CD14-positive monocyte (primary cell): ENCODE results near the gene PRKACA. TPM values are rescaled to one million over a fixed set of nuclear protein-coding genes. Genes with fewer than 3 reads are reported as not detected.

ENCODE experiments used
- DNase-seq, 3 donors: peaks; one replicate each; pipeline ENCODE4 v3.0.0-alpha.2; 2011 to 2022
- H2AFZ ChIP-seq: 2 replicates; pipeline ENCODE4 v1.6.0; 2012; ENCODE audit warnings: mild to moderate bottlenecking, low read depth, low read length, inconsistent platforms; ENCODE audit not compliant: insufficient read depth, poor library complexity, severe bottlenecking
- H3K27ac ChIP-seq, 2 donors: 1 replicate in 1 of 2; 2 replicates in 1 of 2; pipeline ENCODE4 v1.5.1; 2012 to 2013; ENCODE audit warnings: low read length in 2 of 2, control low read depth in 1 of 2, inconsistent platforms in 1 of 2, low read depth in 1 of 2, mild to moderate bottlenecking in 1 of 2
- H3K27me3 ChIP-seq, 2 donors: one replicate each; pipeline versions ENCODE4 v1.6.0 to v1.6.1; 2011 to 2013; ENCODE audit warnings: low read length in 2 of 2; ENCODE audit not compliant: control insufficient read depth in 2 of 2, insufficient read depth in 2 of 2
- H3K36me3 ChIP-seq, 2 donors: replicated peaks in 1 of 2; 1 replicate in 1 of 2; 2 replicates in 1 of 2; pipeline versions ENCODE4 v1.5.1 to v1.6.1; 2012 to 2013; ENCODE audit warnings: low read length in 2 of 2, control low read depth in 1 of 2, inconsistent platforms in 1 of 2, mild to moderate bottlenecking in 1 of 2; ENCODE audit not compliant: insufficient read depth in 2 of 2, control insufficient read depth in 1 of 2
- H3K4me1 ChIP-seq, 2 donors: 1 replicate in 1 of 2; 2 replicates in 1 of 2; pipeline versions ENCODE4 v1.5.1 to v1.6.1; 2012 to 2013; ENCODE audit warnings: low read length in 2 of 2, control low read depth in 1 of 2, inconsistent platforms in 1 of 2, mild to moderate bottlenecking in 1 of 2, moderate library complexity in 1 of 2; ENCODE audit not compliant: insufficient read depth in 2 of 2, control insufficient read depth in 1 of 2
- H3K4me2 ChIP-seq: replicated peaks from 2 replicates; pipeline ENCODE3; 2012; ENCODE audit warnings: low read length, moderate library complexity, mild to moderate bottlenecking; ENCODE audit not compliant: poor library complexity, severe bottlenecking; ENCODE audit errors: extremely low read depth
- H3K4me3 ChIP-seq, 3 experiments: fragments of 200-600 bp in 1 of 3; sonication (generic) in 1 of 3; replicated peaks in 1 of 3; 1 replicate in 2 of 3; 2 replicates in 1 of 3; pipeline ENCODE4 v1.5.1; 2011 to 2013; ENCODE audit warnings: low read length in 3 of 3, mild to moderate bottlenecking in 3 of 3, control low read depth in 2 of 3, low read depth in 2 of 3, inconsistent platforms in 1 of 3, moderate library complexity in 1 of 3
- H3K79me2 ChIP-seq: 2 replicates; pipeline ENCODE4 v1.6.0; 2012; ENCODE audit warnings: mild to moderate bottlenecking, control low read depth, inconsistent platforms, low read length, moderate library complexity; ENCODE audit not compliant: insufficient read depth
- H3K9ac ChIP-seq: 2 replicates; pipeline ENCODE4 v1.6.0; 2017; ENCODE audit warnings: low read length, mild to moderate bottlenecking; ENCODE audit not compliant: insufficient read depth, poor library complexity, severe bottlenecking
- H3K9me3 ChIP-seq, 2 donors: replicated peaks in 1 of 2; 1 replicate in 1 of 2; 2 replicates in 1 of 2; pipeline versions ENCODE4 v1.5.1 to v1.6.1; 2012 to 2013; ENCODE audit warnings: low read length in 2 of 2, control low read depth in 1 of 2; ENCODE audit not compliant: control insufficient read depth in 1 of 2, insufficient read depth in 1 of 2
- H4K20me1 ChIP-seq: 2 replicates; pipeline ENCODE4 v1.6.0; 2012; ENCODE audit warnings: mild to moderate bottlenecking, low read length, control low read depth, moderate library complexity; ENCODE audit not compliant: insufficient read depth
- H3K27ac Mint-ChIP-seq, 7 donors: one replicate each; pipeline ENCODE4 v1.8.0; 2020; ENCODE audit warnings: mild to moderate bottlenecking in 7 of 7, mixed read lengths in 7 of 7, moderate library complexity in 6 of 7, inconsistent platforms in 2 of 7
- H3K27me3 Mint-ChIP-seq, 3 donors: one replicate each; pipeline ENCODE4 v1.8.0; 2021 to 2022; ENCODE audit warnings: low read depth in 3 of 3, mild to moderate bottlenecking in 3 of 3, mixed read lengths in 3 of 3, moderate library complexity in 3 of 3, inconsistent platforms in 1 of 3
- H3K36me3 Mint-ChIP-seq, 2 donors: one replicate each; pipeline ENCODE4 v1.8.0; 2020; ENCODE audit warnings: mixed read lengths in 2 of 2, inconsistent platforms in 1 of 2, mild to moderate bottlenecking in 1 of 2
- H3K4me1 Mint-ChIP-seq: one replicate; pipeline ENCODE4 v1.8.0; 2020; ENCODE audit warnings: mild to moderate bottlenecking, mixed read lengths
- H3K4me3 Mint-ChIP-seq, 2 donors: one replicate each; pipeline ENCODE4 v1.8.0; 2020; ENCODE audit warnings: mild to moderate bottlenecking in 2 of 2, mixed read lengths in 2 of 2, moderate library complexity in 1 of 2
- H3K9me3 Mint-ChIP-seq, 7 donors: one replicate each; pipeline ENCODE4 v1.8.0; 2020 to 2022; ENCODE audit warnings: mixed read lengths in 7 of 7, mild to moderate bottlenecking in 6 of 7, moderate library complexity in 6 of 7, inconsistent platforms in 2 of 7
- CTCF ChIP-seq: fragments of 200-600 bp; IDR thresholded peaks from one replicate; pipeline ENCODE4 v1.8.0; 2022; ENCODE audit warnings: antibody characterized with exemption, mild to moderate bottlenecking
- WGBS: methylation state at CpG from one replicate; pipeline ENCODE4 v1.1.5; 2013; ENCODE audit warnings: missing lambda C conversion rate; ENCODE audit not compliant: insufficient coverage; 5-methylcytosine and 5-hydroxymethylcytosine counted together
- intact Hi-C, 2 donors: fragments of 100-400 bp; cut with micrococcal nuclease; formaldehyde crosslinking; loops; one replicate each; pipeline versions ENCODE4 v1.15.0 to v1.15.1; 2023
- polyA plus RNA-seq, 3 donors: library from polyadenylated mRNA; depleted of rRNA in 1 of 3; unstranded in 2 of 3; stranded (reverse) in 1 of 3; fragments of 300-500 nt in 2 of 3; fragments of >200 nt in 1 of 3; fragmentation: Illumina TruSeq in 2 of 3; gene quantifications; 1 replicate in 2 of 3; 2 replicates in 1 of 3; pipeline ENCODE4 v1.2.3, GENCODE V29; 2012 to 2021

The PRKACA gene
- polyA plus RNA-seq, 3 donors = 2.0 to 231 (median 3.8) TPM

GRCh38 chr19:14090509-14091080 lies 27.0 kb downstream of the PRKACA start, which contains the start of gene SAMD1:
Gene SAMD1 (minus strand): TSS chr19:14090751.
- Histone ChIP-seq H3K27me3 (peaks cover 0 to 2% of the 10 kb centered on the region in 2 donors), H3K4me1 (peaks cover 18 to 23% of the 10 kb centered on the region in 2 donors), H3K9me3 (peaks cover 6 to 8% of the 10 kb centered on the region in 2 donors), H3K9ac (peak within 1 kb of the TSS; percentile 65), H3K4me2 (peak within 1 kb of the TSS; percentile 100), H4K20me1 (peaks cover 41% of the 10 kb centered on the region), H3K79me2 (peaks cover 7% of the 10 kb centered on the region), H2AFZ (peak within 1 kb of the TSS; percentile 72), H3K27ac (peak within 1 kb of the TSS; percentile 50 to 59), H3K36me3 (peaks cover 7 to 19% of the 10 kb centered on the region in 2 donors), H3K4me3 (peak within 1 kb of the TSS; percentile 61 to 90 (median 69))
- DNase-seq = peak in 2 of 3 donors; percentile 50 to 63
- H3K36me3 Mint-ChIP-seq = peaks cover 28 to 29% of the 10 kb centered on the region in 2 donors
- H3K27ac Mint-ChIP-seq = peak within 1 kb of the TSS; percentile 83 to 97 (median 94)
- peaks cover 15% of the 10 kb centered on the region for H3K4me1 Mint-ChIP-seq
- TF ChIP-seq CTCF = no peak
- WGBS = no CpG with 5 or more reads among the region's 65 CpGs
- H3K4me3 Mint-ChIP-seq = peak within 1 kb of the TSS; percentile 99
- intact Hi-C loops = loop anchor here in 1 of 2 donors (5.0 kb wide), 1 partner anchor 47 kb away; the partner anchor contains the start of gene ASF1B
- peaks cover 0 to 14% (median 9%) of the 10 kb centered on the region in 7 donors for H3K9me3 Mint-ChIP-seq
- H3K27me3 Mint-ChIP-seq = peaks cover 0 to 6% (median 5%) of the 10 kb centered on the region in 3 donors

- Histone ChIP-seq H3K4me3 (peak overlapping the region; percentile 38 to 72 (median 69)), H3K27me3 (peaks cover 0 to 2% of the 10 kb centered on the region in 2 donors), H3K9ac (peak overlapping the region; percentile 21), H3K36me3 (peaks cover 7 to 19% of the 10 kb centered on the region in 2 donors), H2AFZ (peak overlapping the region; percentile 46), H3K4me2 (peak overlapping the region; percentile 100), H3K4me1 (peaks cover 18 to 23% of the 10 kb centered on the region in 2 donors), H4K20me1 (peaks cover 41% of the 10 kb centered on the region), H3K9me3 (peaks cover 6 to 8% of the 10 kb centered on the region in 2 donors), H3K27ac (no peak overlapping the region), H3K79me2 (peaks cover 7% of the 10 kb centered on the region)
- Mint-ChIP-seq H3K9me3 (peaks cover 0 to 14% (median 9%) of the 10 kb centered on the region in 7 donors), H3K27me3 (peaks cover 2 to 6% (median 5%) of the 10 kb centered on the region in 3 donors), H3K27ac (no peak overlapping the region), H3K4me1 (peaks cover 15% of the 10 kb centered on the region), H3K36me3 (peaks cover 28 to 31% of the 10 kb centered on the region in 2 donors), H3K4me3 (peak overlapping the region; percentile 80 to 84)
- TF ChIP-seq CTCF = no peak
- intact Hi-C loops = loop anchor here in 1 of 2 donors (5.0 kb wide), 1 partner anchor 47 kb away; the partner anchor contains the start of gene ASF1B
- WGBS = under 1% methylated on average over 113 of the region's 142 CpGs
- DNase-seq = peak in 2 of 3 donors; percentile 27 to 51
Measured at GRCh38 chr19:14089662-14090508, 27.7 kb downstream of the PRKACA start.
